ENCODE measurements around the gene EPB41.

Gene EPB41

GRCh38 chr1:29159773-29160172, 245.4 kb downstream of the EPB41 start:
- no peak for TF ChIP-seq JUND (IDR thresholded peaks at IDR 0.05; ENCODE audit: low read depth)
- in situ Hi-C loops (cut with HindIII; ENCODE audit: low pct_unique_long_range_greater_than_20kb, low sequenced_read_pairs) = no loop called here
- DNase-seq (ENCODE audit: low read depth in 1 of 2, low spot score in 1 of 2) = no peak

- TF ChIP-seq JUND (IDR thresholded peaks at IDR 0.05; ENCODE audit: low read depth) = no peak
- DNase-seq (ENCODE audit: low read depth in 1 of 2, low spot score in 1 of 2) = no peak
- in situ Hi-C loops (cut with HindIII; ENCODE audit: low pct_unique_long_range_greater_than_20kb, low sequenced_read_pairs) = no loop called here
These were observed 247.7 kb downstream of the EPB41 start for GRCh38 chr1:29162025-29162424.

- DNase-seq (ENCODE audit: low read depth in 1 of 2, low spot score in 1 of 2) = no peak
- no peak for TF ChIP-seq JUND (IDR thresholded peaks at IDR 0.05; ENCODE audit: low read depth)
- in situ Hi-C loops (cut with HindIII; ENCODE audit: low pct_unique_long_range_greater_than_20kb, low sequenced_read_pairs) = no loop called here
These were observed 248.2 kb downstream of the EPB41 start for GRCh38 chr1:29162476-29163138.

- TF ChIP-seq JUND (IDR thresholded peaks at IDR 0.05; ENCODE audit: low read depth) = no peak
- in situ Hi-C loops (cut with HindIII; ENCODE audit: low pct_unique_long_range_greater_than_20kb, low sequenced_read_pairs) = no loop called here
- DNase-seq (ENCODE audit: low read depth in 1 of 2, low spot score in 1 of 2) = no peak
These were observed 250.2 kb downstream of the EPB41 start for GRCh38 chr1:29164588-29164987.

GRCh38 chr1:29166291-29166878, 252.0 kb downstream of the EPB41 start:
- in situ Hi-C loops (cut with HindIII; ENCODE audit: low pct_unique_long_range_greater_than_20kb, low sequenced_read_pairs) = no loop called here
- TF ChIP-seq JUND (IDR thresholded peaks at IDR 0.05; ENCODE audit: low read depth) = no peak
- DNase-seq (ENCODE audit: low read depth in 1 of 2, low spot score in 1 of 2) = no peak

GRCh38 chr1:29167904-29168303, 253.5 kb downstream of the EPB41 start:
- TF ChIP-seq JUND (IDR thresholded peaks at IDR 0.05; ENCODE audit: low read depth) = no peak
- DNase-seq (ENCODE audit: low read depth in 1 of 2, low spot score in 1 of 2) = no peak
- in situ Hi-C loops (cut with HindIII; ENCODE audit: low pct_unique_long_range_greater_than_20kb, low sequenced_read_pairs) = no loop called here
